Lower leg skin (tissue), 4 donors: ENCODE measurements around the gene SERINC5. TPM values are rescaled to one million over a fixed set of nuclear protein-coding genes. Genes with fewer than 3 reads are reported as not detected.

Experiments used
- DNase-seq, 2 donors: peaks; one replicate each; pipeline ENCODE4 v3.0.0-alpha.2; 2019; ENCODE audit warnings: low spot score in 2 of 2
- H3K4me3 ChIP-seq: fragments of 200-600 bp; sonication (generic); 2 replicates; pipeline ENCODE4 v1.5.1; 2017; ENCODE audit warnings: mild to moderate bottlenecking, low read depth; ENCODE audit not compliant: poor library complexity, severe bottlenecking
- POLR2A ChIP-seq, 2 donors: fragments of 450-650 bp; IDR thresholded peaks; one replicate each; pipeline ENCODE4 v1.6.1; 2016 to 2017; ENCODE audit warnings: antibody characterized with exemption in 2 of 2, mild to moderate bottlenecking in 1 of 2, moderate library complexity in 1 of 2
- WGBS, 2 donors: methylation state at CpG; one replicate each; pipeline ENCODE4 v1.1.5; 2018; 5-methylcytosine and 5-hydroxymethylcytosine counted together
- intact Hi-C: fragments of 100-400 bp; cut with DNase I; formaldehyde crosslinking; loops from one replicate; pipeline ENCODE4 v1.15.0; 2023; ENCODE audit warnings: low total_unique reads
- total RNA-seq, 4 donors: library from RNA; depleted of rRNA; stranded (reverse); fragments of >200 nt; gene quantifications; one replicate each; pipeline ENCODE4 v1.1.0, GENCODE V29; 2016
- TF ChIP-seq, protein P1 (sequence below), 3 donors: fragments of 450-650 bp; IDR thresholded peaks; one replicate each; pipeline ENCODE4 v1.5.1; 2016; ENCODE audit warnings: antibody characterized with exemption in 3 of 3, mild to moderate bottlenecking in 3 of 3, moderate library complexity in 2 of 3

The SERINC5 gene
- total RNA-seq, 4 donors from 2014 or later: 49.6 to 61.4 (median 56.3) TPM

DNA sequence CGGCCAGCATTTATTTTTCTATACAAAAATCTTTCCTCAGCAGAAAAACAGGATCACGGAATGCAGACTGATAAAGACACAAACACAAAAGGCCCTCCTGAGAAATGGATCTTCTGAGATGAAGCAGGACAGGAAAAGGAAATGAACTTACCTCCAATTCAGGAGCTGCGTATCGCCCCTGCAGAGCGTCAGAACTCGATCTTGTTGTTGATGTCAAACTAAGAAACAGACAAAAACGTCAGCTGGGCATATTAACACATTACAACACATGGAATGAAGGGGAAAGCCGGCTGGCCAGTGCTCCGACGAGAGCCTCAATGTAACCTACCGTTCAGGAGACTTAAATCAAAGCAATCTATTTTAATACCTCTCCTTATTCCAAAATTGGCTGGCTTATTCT lies 105.1 kb downstream of the SERINC5 start:
- intact Hi-C loops: no loop called here

DNA sequence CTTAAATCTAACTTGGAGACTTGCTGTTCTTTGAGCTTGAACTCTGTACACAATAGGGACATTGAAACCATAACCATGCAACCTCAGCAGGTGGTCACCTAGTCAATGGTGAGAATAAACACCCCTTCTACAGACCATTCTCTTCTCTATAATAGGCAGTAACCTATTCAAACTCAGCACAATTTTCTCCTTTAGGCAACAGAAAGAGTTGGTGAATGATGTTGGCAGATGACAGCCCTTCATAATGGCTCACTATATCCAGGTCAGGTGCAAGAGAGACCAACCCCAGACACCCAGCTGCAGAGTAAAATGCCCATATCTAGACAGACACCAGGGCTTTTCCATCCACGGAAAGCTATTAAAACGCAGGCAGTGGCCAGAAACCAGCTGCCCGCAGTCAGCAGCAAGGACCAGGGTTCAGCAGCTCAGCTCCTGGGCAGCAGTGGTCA lies 106.7 kb downstream of the SERINC5 start:
- DNase-seq: no peak
- 84 to 94% methylated on average over 3 of the region's 3 CpGs for WGBS, 2 donors
- no peak for TF ChIP-seq POLR2A (IDR thresholded peaks at IDR 0.05)
- TF ChIP-seq, protein P1, sequence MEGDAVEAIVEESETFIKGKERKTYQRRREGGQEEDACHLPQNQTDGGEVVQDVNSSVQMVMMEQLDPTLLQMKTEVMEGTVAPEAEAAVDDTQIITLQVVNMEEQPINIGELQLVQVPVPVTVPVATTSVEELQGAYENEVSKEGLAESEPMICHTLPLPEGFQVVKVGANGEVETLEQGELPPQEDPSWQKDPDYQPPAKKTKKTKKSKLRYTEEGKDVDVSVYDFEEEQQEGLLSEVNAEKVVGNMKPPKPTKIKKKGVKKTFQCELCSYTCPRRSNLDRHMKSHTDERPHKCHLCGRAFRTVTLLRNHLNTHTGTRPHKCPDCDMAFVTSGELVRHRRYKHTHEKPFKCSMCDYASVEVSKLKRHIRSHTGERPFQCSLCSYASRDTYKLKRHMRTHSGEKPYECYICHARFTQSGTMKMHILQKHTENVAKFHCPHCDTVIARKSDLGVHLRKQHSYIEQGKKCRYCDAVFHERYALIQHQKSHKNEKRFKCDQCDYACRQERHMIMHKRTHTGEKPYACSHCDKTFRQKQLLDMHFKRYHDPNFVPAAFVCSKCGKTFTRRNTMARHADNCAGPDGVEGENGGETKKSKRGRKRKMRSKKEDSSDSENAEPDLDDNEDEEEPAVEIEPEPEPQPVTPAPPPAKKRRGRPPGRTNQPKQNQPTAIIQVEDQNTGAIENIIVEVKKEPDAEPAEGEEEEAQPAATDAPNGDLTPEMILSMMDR (IDR thresholded peaks at IDR 0.05): no peak
- intact Hi-C loops: no loop called here
- no peak overlapping the region for H3K4me3 ChIP-seq

More for the DNA sequence above, 105.1 kb downstream of the SERINC5 start:
- 82 to 87% methylated on average over 11 of the region's 11 CpGs for WGBS, 2 donors
- no peak overlapping the region for H3K4me3 ChIP-seq
- TF ChIP-seq, protein P1 (IDR thresholded peaks at IDR 0.05): no peak
- no peak for TF ChIP-seq POLR2A (IDR thresholded peaks at IDR 0.05)
- DNase-seq: no peak

DNA sequence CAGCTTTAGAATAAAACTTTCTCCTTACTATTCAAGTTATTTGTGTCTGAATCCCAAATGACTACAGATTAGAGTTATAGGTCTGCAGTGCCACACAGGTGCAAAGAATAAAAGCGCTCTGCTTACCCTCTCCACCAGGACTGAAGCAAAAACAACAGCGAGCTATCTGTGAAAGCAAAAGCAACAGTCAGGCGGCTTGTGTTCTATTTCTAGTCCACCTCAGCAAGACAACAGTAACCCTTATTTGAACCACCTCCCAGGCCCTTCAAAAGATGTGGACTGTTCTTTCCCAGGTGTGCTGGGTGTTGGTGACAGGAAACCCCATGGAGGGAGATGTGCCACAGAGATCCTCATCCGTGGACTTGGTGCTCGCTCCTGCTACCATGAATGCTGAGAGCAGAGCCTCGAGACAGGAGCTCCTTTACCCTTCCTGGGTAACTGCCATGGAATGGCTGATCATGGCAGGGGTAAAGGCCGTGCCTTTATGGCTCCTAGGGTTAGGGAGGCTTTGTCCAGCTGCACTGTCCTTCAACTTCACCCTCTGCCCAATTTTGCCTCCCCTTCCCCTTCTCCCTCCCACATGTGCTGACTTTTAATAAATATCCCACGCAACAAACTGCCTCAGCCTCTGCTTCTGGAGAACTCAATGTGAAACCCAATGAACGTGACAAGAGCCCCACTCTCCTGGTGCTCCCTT lies 108.6 kb downstream of the SERINC5 start:
- WGBS, 2 donors: 95% methylated on average over 8 to 9 of the region's 9 CpGs
- DNase-seq: no peak
- intact Hi-C loops: no loop called here
- TF ChIP-seq POLR2A (IDR thresholded peaks at IDR 0.05): no peak
- TF ChIP-seq, protein P1 (IDR thresholded peaks at IDR 0.05): no peak
- H3K4me3 ChIP-seq: no peak overlapping the region

DNA sequence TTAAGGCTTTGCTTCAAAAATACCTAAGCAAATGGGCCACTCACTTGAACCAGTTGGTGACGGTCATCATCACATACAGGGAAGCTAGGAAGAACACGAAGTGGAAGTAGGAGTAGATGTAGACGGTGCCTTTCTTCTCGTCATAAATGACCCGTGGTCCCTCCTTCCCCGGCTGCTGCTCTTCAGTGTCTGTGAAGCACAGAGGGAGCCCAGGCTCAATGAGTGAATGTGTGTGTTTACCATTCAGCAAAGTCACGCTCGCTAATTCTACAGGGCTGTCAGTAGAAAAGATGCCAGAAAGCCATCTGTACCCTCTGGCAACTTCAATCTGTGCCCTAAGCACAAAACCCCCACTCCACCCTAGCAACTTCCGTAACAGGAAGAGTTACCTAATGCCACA lies 109.8 kb downstream of the SERINC5 start:
- no peak overlapping the region for H3K4me3 ChIP-seq
- DNase-seq: no peak
- 89 to 90% methylated on average over 9 of the region's 9 CpGs for WGBS, 2 donors
- TF ChIP-seq, protein P1 (IDR thresholded peaks at IDR 0.05): no peak
- no peak for TF ChIP-seq POLR2A (IDR thresholded peaks at IDR 0.05)
- intact Hi-C loops: no loop called here

DNA sequence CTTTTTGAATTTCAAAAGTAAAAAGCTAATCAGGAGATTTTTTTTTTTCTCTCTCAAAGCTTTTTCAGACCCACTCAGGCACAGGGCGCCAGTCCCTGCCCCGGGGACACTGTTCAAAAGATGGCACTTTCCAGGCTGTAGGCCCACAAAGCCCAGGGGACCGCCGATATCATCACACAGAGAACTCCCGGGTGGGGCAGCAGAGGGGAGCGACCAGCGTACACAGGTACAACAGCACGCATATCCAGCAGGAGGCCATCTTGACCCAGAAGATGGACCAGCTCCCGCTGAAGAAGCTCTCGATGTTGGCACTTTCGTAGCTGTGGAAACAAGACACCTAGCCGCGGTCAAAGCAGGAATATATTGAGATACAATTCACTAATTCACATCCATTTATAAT lies 112.4 kb downstream of the SERINC5 start:
- no peak overlapping the region for H3K4me3 ChIP-seq
- no peak for DNase-seq
- intact Hi-C loops: no loop called here
- WGBS, 2 donors: 94 to 95% methylated on average over 13 of the region's 13 CpGs
- no peak for TF ChIP-seq POLR2A (IDR thresholded peaks at IDR 0.05)
- TF ChIP-seq, protein P1 (IDR thresholded peaks at IDR 0.05): no peak

DNA sequence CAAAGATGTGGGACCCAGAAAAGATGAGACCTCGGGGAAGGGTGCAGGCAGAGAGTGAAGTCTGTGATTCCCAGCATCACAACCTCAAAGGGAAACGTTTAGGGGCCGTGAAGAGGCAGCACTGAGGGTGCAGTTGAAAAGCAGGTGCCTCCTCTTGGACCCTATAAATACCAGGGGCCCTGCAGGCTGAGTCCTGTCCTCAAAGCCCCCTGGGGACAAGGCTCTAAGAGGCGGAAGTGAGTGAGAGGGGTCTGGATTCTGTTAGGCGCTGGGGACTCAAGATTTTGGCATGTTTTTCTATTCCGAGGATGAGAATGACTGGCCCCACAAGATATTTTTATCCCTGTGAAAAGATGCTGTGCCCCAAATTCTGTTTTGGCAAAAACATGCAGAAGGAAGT lies 112.9 kb downstream of the SERINC5 start:
- no peak for DNase-seq
- H3K4me3 ChIP-seq: no peak overlapping the region
- intact Hi-C loops: no loop called here
- WGBS, 2 donors: 75 to 86% methylated on average over 6 of the region's 6 CpGs
- TF ChIP-seq, protein P1 (IDR thresholded peaks at IDR 0.05): no peak
- TF ChIP-seq POLR2A (IDR thresholded peaks at IDR 0.05): no peak
